ENCODE measurements around the gene OR2A25.

Gene OR2A25

DNA sequence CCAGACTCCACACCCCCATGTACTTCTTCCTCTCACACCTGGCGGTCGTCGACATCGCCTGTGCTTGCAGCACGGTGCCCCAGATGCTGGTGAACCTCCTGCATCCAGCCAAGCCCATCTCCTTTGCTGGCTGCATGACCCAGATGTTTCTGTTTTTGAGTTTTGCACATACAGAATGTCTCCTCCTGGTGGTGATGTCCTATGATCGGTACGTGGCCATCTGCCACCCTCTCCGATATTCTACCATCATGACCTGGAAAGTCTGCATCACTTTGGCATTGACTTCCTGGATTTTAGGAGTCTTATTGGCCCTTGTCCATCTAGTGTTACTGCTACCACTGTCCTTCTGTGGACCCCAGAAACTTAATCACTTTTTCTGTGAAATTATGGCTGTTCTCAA, 4.8 kb downstream of the OR2A25 start:
- no peak for DNase-seq

DNA sequence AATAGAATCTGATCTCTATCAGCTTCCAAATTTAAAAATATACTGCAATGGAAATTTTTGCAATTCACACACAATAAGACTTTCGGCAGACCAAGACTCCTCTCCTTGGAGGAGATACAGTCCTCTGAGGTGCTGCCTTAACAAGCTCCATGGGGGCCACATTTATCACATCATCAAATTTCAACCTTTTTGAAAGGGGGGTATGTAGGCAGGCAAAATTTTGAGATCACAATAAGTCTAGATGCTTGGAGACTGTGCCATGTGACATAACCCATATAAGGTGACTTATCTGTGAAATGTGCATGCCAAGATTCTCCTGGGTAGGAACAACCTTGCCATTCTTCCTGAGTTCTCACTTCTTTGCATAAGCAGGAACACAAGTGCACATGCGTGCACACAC, 16.4 kb downstream of the OR2A25 start, which contains the start of gene OR2A12:
TSS of gene OR2A12 (plus strand) at position 301 of the 400 bp plus-strand sequence. CDS start 8,830 bp downstream, outside the sequence.
- DNase-seq, result no peak

DNA sequence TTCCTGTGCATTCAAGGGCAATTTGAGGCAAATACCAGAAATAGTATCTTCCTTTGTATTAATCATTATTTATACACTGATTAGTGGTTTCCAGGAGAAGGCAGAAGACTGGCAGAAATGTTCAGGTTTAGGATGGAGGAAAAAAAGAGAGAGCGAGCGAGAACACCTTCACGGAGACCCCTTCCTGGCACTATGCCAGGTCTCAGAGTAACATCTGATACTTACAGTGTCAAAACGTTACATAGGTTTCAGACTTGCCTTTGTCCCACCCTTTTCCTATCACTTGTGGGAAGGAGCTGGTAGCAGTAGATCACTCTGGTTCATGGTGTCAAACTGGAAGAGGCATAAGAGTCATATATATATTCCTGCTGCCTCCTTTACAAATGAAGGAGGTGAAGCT, 17.1 kb downstream of the OR2A25 start:
- no peak for DNase-seq

GRCh38 chr7:144087230-144087629, 17.6 kb downstream of the OR2A25 start:
- no peak for DNase-seq

DNA sequence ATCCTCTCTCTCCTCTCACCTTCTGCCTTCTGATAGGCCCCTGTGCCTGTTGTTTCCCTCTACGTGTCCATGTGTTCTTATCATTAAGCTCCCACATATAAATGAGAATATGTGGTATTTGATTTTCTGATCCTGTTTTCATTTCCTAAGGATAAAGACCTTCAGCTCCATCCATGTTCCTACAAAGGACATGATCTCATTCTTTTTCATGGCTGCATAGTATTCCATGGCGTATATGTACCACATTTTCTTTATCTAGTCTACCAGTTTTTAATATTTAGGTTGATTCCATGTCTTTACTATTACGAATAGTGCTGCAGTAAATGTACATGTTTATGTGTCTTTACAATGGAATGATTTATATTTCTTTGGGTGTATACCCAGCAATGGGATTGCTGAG, 21.1 kb downstream of the OR2A25 start:
- DNase-seq, result no peak

GRCh38 chr7:144098776-144099175, 29.2 kb downstream of the OR2A25 start:
- DNase-seq, result no peak

DNA sequence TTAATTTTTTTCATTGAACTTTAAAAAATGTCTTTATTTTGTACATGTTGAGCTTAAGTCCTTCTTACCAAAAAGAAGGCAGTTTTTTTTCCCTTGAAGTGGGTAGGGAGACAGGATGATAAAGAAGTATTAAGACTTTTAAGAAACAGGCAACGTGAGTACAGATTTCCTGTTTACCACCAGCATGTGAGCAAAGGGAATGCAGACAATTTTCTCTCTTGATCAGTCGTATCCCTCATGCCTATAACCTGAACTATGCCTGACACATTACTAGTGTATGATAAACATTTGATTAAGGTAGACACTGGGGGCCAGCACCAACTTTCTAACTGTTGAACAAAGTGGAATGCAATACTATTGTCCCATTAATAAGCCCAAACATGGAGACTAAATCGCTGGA, 31.0 kb downstream of the OR2A25 start:
- DNase-seq, result no peak

DNA sequence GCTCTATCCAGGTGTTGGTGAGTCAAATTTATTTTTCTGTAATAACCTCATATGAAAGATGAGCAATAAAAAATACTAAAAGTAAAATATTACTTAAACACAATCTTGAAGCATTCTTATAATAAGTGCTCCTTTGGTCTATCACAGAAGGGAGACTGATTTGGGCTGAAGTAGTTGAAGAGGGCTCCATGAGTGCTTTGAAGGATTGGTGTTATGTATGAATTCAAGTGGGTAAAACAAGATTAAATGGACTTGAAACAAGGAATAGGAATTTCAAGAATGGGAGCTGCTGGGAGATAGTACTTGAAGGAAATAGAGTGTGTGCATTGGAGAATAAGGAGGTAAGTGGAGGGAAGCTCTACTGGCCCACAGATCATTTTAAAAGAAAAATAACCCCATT, 32.4 kb downstream of the OR2A25 start:
- no peak for DNase-seq

DNA sequence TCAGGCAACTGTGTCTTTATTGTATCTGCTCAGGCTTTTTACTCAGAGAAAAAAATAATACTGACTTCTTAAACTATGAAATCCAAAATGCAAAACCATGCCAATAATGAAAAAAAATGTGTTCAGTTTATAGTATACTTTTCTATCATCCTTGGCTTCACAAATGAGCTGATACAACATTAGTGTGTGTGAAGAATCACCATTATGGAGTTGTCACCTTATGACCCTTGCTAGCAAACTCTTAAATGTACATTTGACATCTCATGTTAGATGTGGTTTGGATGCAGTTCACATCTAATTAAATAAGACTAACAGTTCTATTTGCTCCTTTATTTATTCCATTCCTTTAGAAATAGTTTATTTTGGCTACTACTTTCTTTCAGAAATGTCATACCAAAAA, 35.6 kb downstream of the OR2A25 start:
- no peak for DNase-seq

DNA sequence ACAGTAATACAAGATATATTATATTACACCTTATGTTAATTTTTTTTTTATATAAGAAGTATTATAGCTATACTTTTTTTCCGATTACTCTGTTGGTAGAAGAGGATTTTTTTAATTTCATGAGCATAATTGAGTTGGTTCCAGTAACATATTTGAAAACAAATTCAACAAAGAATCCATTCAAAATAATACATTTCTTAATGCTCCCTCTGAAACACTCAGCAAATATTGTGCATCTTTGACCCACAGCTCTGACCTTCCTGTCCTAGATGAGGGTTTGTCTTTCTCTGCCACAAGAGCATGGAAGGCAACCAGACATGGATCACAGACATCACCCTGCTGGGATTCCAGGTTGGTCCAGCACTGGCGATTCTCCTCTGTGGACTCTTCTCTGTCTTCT, 39.7 kb downstream of the OR2A25 start, which contains the start of gene OR2A2:
TSS of gene OR2A2 (plus strand) at position 301 of the 400 bp plus-strand sequence. CDS start at position 301, 0 bp downstream.
- DNase-seq, result no peak

DNA sequence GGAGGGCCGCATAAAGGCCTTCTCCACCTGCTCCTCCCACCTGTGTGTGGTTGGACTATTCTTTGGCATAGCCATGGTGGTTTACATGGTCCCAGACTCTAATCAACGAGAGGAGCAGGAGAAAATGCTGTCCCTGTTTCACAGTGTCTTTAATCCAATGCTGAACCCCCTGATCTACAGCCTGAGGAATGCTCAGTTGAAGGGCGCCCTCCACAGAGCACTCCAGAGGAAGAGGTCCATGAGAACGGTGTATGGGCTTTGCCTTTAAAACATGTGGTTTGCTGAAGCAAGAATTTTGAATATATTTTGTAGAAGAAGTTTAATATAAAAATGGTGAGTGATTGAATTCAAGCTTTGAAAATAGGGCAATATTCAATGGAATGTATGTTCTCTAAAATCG, 40.7 kb downstream of the OR2A25 start:
- DNase-seq, result no peak

DNA sequence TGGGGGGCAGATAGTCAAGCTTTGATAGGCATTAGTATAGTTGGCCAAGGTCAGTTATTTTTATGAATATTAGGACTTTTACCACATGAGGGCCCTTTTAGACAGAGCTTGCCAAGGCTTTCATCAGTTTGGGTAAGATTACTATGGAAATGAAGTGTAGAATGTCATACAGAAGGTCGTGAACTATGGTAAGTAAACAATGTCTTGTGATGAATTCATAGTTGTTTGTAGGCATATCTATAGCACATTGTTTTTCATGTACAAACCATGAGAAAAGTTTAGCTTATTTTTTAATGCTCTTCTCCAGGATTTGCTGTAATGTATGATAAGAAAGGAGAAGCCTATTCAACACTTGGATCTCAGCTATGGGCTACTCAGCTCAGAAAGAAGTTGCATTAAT, 44.0 kb downstream of the OR2A25 start:
- no peak for DNase-seq

DNA sequence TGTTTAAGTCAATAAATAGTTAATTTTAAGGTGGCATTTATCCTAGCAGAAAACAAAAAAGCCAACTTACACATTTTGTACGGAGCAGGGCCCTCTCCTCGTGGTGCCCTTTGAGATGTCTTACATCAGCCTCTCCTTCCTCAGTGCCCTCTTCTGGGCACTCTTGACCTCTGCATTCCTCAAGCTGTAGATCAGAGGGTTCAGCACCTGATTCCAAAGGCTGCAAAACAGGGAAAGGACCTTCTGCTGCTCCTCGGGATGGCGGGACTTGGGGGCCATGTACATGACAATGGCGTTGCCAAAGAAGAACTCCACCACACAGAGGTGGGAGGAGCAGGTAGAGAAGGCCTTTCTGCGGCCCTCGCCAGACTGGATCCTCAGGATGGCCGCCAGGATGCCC, 48.7 kb downstream of the OR2A25 start:
- DNase-seq, result no peak

DNA sequence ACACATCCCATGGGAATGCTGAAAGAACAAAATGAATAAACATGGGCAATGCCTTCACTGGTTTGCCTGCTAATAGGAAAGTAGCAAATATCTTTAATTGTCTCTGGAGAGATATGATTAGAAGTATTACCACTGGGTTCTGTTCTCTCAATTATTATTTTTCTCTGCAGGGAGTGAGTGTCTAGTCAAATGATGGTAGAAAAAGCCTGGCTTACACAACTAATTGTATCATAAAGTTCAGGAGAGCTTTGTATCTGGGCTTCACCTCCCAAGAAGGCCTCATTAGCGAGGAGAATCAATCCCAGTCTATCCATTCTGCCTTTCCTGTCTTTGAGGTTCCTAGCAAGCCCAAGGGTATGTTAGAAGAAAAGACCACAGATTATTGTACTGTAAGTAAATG, 53.3 kb downstream of the OR2A25 start, which contains the start of gene OR2A14:
TSS of gene OR2A14 (plus strand) at position 301 of the 400 bp plus-strand sequence. CDS start 5,937 bp downstream, outside the sequence.
- DNase-seq, result no peak
